Thymus (tissue), 11 donors: Measurements from ENCODE around the gene CETN3. TPM values are rescaled to one million over a fixed set of nuclear protein-coding genes. Genes with fewer than 3 reads are reported as not detected.

Experiments
- DNase-seq, 9 donors: peaks; one replicate each; pipeline ENCODE4 v3.0.0-alpha.2; 2013; ENCODE audit warnings: low spot score in 9 of 9, low read depth in 6 of 9, missing footprints in 1 of 9
- H3K27ac ChIP-seq, 2 donors: one replicate each; pipeline ENCODE4 v1.5.1; 2013; ENCODE audit warnings: control low read depth in 1 of 2, low read depth in 1 of 2, low read length in 1 of 2, mild to moderate bottlenecking in 1 of 2, moderate library complexity in 1 of 2
- H3K27me3 ChIP-seq, 2 donors: one replicate each; pipeline ENCODE4 v1.5.1; 2013; ENCODE audit warnings: low read length in 1 of 2; ENCODE audit not compliant: control insufficient read depth in 2 of 2, insufficient read depth in 1 of 2
- H3K36me3 ChIP-seq, 2 donors: one replicate each; pipeline ENCODE4 v1.5.1; 2013; ENCODE audit warnings: low read length in 1 of 2, mild to moderate bottlenecking in 1 of 2, moderate library complexity in 1 of 2; ENCODE audit not compliant: control insufficient read depth in 2 of 2, insufficient read depth in 2 of 2
- H3K4me1 ChIP-seq, 2 donors: one replicate each; pipeline ENCODE4 v1.5.1; 2013; ENCODE audit warnings: low read length in 2 of 2; ENCODE audit not compliant: control insufficient read depth in 2 of 2, insufficient read depth in 2 of 2
- H3K4me3 ChIP-seq, 2 donors: one replicate each; pipeline ENCODE4 v1.5.1; 2013; ENCODE audit warnings: low read length in 2 of 2, control low read depth in 1 of 2, mild to moderate bottlenecking in 1 of 2
- H3K9me3 ChIP-seq, 2 donors: one replicate each; pipeline ENCODE4 v1.5.1; 2013; ENCODE audit warnings: low read length in 1 of 2, mild to moderate bottlenecking in 1 of 2; ENCODE audit not compliant: control insufficient read depth in 2 of 2, insufficient read depth in 1 of 2
- WGBS: extraction: QIAGEN DNeasy Blood & Tissue Kit; methylation state at CpG from one replicate; pipeline ENCODE4 v1.1.7; 2013; 5-methylcytosine and 5-hydroxymethylcytosine counted together
- polyA plus RNA-seq: library from polyadenylated mRNA; stranded (reverse); fragments of 200-250 nt; gene quantifications from one replicate; pipeline ENCODE4 v1.2.3, GENCODE V29; 2013
- total RNA-seq: library from RNA; stranded (reverse); fragments of 120-200 nt; gene quantifications from one replicate; pipeline ENCODE4 v1.2.4, GENCODE V29; 2013
- donor health status: healthy.

CETN3 gene
- total and polyA plus RNA-seq, 2 donors, result 35.3 to 54.6 TPM

- no peaks in the 10 kb centered on the region for H3K36me3 ChIP-seq
- no peak for DNase-seq
- WGBS, result 97% methylated on average over 3 of the region's 3 CpGs
- H3K4me3 ChIP-seq, result no peak overlapping the region
- no peak overlapping the region for H3K27ac ChIP-seq
- peaks cover 0 to 5% of the 10 kb centered on the region in 2 donors for H3K9me3 ChIP-seq
- H3K27me3 ChIP-seq, result no peaks in the 10 kb centered on the region
- no peaks in the 10 kb centered on the region for H3K4me1 ChIP-seq
These were observed 40.9 kb downstream of the CETN3 start for GRCh38 chr5:90368454-90369246.

- H3K27me3 ChIP-seq, result no peaks in the 10 kb centered on the region
- peaks cover 0 to 5% of the 10 kb centered on the region in 2 donors for H3K9me3 ChIP-seq
- H3K36me3 ChIP-seq, result no peaks in the 10 kb centered on the region
- 90% methylated on average over 1 of the region's 1 CpG for WGBS
- H3K4me1 ChIP-seq, result no peaks in the 10 kb centered on the region
- no peak overlapping the region for H3K27ac ChIP-seq
- H3K4me3 ChIP-seq, result no peak overlapping the region
- no peak for DNase-seq
These were observed 41.7 kb downstream of the CETN3 start for GRCh38 chr5:90367879-90368278.

- WGBS, result 69% methylated on average over 3 of the region's 3 CpGs
- H3K4me1 ChIP-seq, result no peaks in the 10 kb centered on the region
- no peak for DNase-seq
- H3K27me3 ChIP-seq, result no peaks in the 10 kb centered on the region
- H3K36me3 ChIP-seq, result no peaks in the 10 kb centered on the region
- H3K27ac ChIP-seq, result no peak overlapping the region
- H3K4me3 ChIP-seq, result no peak overlapping the region
- H3K9me3 ChIP-seq, result peaks cover 0 to 5% of the 10 kb centered on the region in 2 donors
These were observed 42.6 kb downstream of the CETN3 start for GRCh38 chr5:90366948-90367347.

- Histone ChIP-seq H3K36me3 (no peaks in the 10 kb centered on the region), H3K27me3 (no peaks in the 10 kb centered on the region), H3K9me3 (no peaks in the 10 kb centered on the region), H3K4me1 (no peaks in the 10 kb centered on the region), H3K4me3 (no peak overlapping the region), H3K27ac (no peak overlapping the region)
- DNase-seq, result no peak
These were observed 44.2 kb downstream of the CETN3 start for GRCh38 chr5:90365328-90365727.

- Histone ChIP-seq H3K4me3 (no peak overlapping the region), H3K27ac (no peak overlapping the region), H3K9me3 (no peaks in the 10 kb centered on the region), H3K4me1 (no peaks in the 10 kb centered on the region), H3K27me3 (no peaks in the 10 kb centered on the region), H3K36me3 (no peaks in the 10 kb centered on the region)
- 94% methylated on average over 7 of the region's 7 CpGs for WGBS
- DNase-seq, result no peak
These were observed 50.3 kb downstream of the CETN3 start for GRCh38 chr5:90359073-90359920.

- Histone ChIP-seq H3K4me1 (no peaks in the 10 kb centered on the region), H3K27ac (no peak overlapping the region), H3K9me3 (no peaks in the 10 kb centered on the region), H3K27me3 (no peaks in the 10 kb centered on the region), H3K36me3 (no peaks in the 10 kb centered on the region), H3K4me3 (no peak overlapping the region)
- 90% methylated on average over 6 of the region's 6 CpGs for WGBS
- no peak for DNase-seq
These were observed 52.9 kb downstream of the CETN3 start for GRCh38 chr5:90356622-90357021.

GRCh38 chr5:90356176-90356575 is 53.4 kb downstream of the CETN3 start:
- DNase-seq, result no peak
- H3K36me3 ChIP-seq, result no peaks in the 10 kb centered on the region

GRCh38 chr5:90355635-90356034 is 53.9 kb downstream of the CETN3 start:
- no peak for DNase-seq
- Histone ChIP-seq H3K4me3 (no peak overlapping the region), H3K9me3 (no peaks in the 10 kb centered on the region), H3K4me1 (no peaks in the 10 kb centered on the region), H3K27ac (no peak overlapping the region), H3K36me3 (no peaks in the 10 kb centered on the region), H3K27me3 (no peaks in the 10 kb centered on the region)
- WGBS, result 98% methylated on average over 1 of the region's 1 CpG

More at GRCh38 chr5:90356176-90356575, 53.4 kb downstream of the CETN3 start:
- H3K4me3 ChIP-seq, result no peak overlapping the region
- no peaks in the 10 kb centered on the region for H3K9me3 ChIP-seq
- no peak overlapping the region for H3K27ac ChIP-seq
- H3K27me3 ChIP-seq, result no peaks in the 10 kb centered on the region
- no peaks in the 10 kb centered on the region for H3K4me1 ChIP-seq

- no peak for DNase-seq
- Histone ChIP-seq H3K27ac (no peak overlapping the region), H3K36me3 (no peaks in the 10 kb centered on the region), H3K4me3 (no peak overlapping the region), H3K27me3 (no peaks in the 10 kb centered on the region), H3K4me1 (no peaks in the 10 kb centered on the region), H3K9me3 (no peaks in the 10 kb centered on the region)
- WGBS, result 95% methylated on average over 3 of the region's 3 CpGs
These were observed 56.3 kb downstream of the CETN3 start for GRCh38 chr5:90353254-90353653.
